B cell (primary cell): ENCODE data around the gene TEX11. TPM values are rescaled to one million over a fixed set of nuclear protein-coding genes. Genes with fewer than 3 reads are reported as not detected.
"Not testable (repeated sequence)": the region's sequence is repeated elsewhere in the genome, so short reads cannot be mapped to it uniquely, and the experiment has no call there.

ENCODE experiments used
- ATAC-seq: fragments of 200-7000 bp; cut with Tn5 transposase; one replicate; pipeline ENCODE4 v1.10.0; 2021; ENCODE audit warnings: low read depth, mild to moderate bottlenecking, moderate number of reproducible peaks, moderate library complexity
- CTCF ChIA-PET: fragments of 350-600 bp; sonication (Branson Sonifier 250); formaldehyde crosslinking; loops from one replicate; lab custom pipeline; 2021; ENCODE audit warnings: antibody characterized with exemption, inconsistent platforms; lab: Charles Lee
- POLR2A ChIA-PET: fragments of 350-600 bp; sonication (Branson Sonifier 250); formaldehyde crosslinking; loops from one replicate; lab custom pipeline; 2021; ENCODE audit warnings: antibody characterized with exemption; lab: Charles Lee
- DNase-seq: peaks from one replicate; pipeline ENCODE4 v3.0.0; 2013
- H2AFZ ChIP-seq: 2 replicates; pipeline ENCODE4 v1.6.1; 2012; ENCODE audit warnings: mild to moderate bottlenecking, low read depth, low read length; ENCODE audit not compliant: insufficient read depth, poor library complexity, severe bottlenecking
- H3K27ac ChIP-seq, 2 donors: 1 replicate in 1 of 2; 2 replicates in 1 of 2; pipeline ENCODE4 v1.5.1; 2012 to 2013; ENCODE audit warnings: low read length in 2 of 2, mild to moderate bottlenecking in 2 of 2, moderate library complexity in 1 of 2
- H3K27me3 ChIP-seq, 4 experiments: fragments of 200-600 bp in 1 of 4; sonication (generic) in 1 of 4; replicated peaks in 1 of 4; 1 replicate in 2 of 4; 2 replicates in 2 of 4; pipeline versions ENCODE4 v1.6.1 to v1.7.0; 2013 to 2016; ENCODE audit warnings: low read length in 3 of 4, mild to moderate bottlenecking in 2 of 4, mixed read lengths in 1 of 4, moderate library complexity in 1 of 4; ENCODE audit not compliant: insufficient read depth in 4 of 4, control insufficient read depth in 3 of 4; ENCODE audit errors: control extremely low read depth in 1 of 4
- H3K36me3 ChIP-seq, 2 experiments: replicated peaks in 1 of 2; 1 replicate in 1 of 2; 2 replicates in 1 of 2; pipeline versions ENCODE4 v1.6.1 to v1.7.1; 2013; ENCODE audit warnings: low read length in 1 of 2; ENCODE audit not compliant: insufficient read depth in 2 of 2, control insufficient read depth in 1 of 2; ENCODE audit errors: control extremely low read depth in 1 of 2, extremely low read depth in 1 of 2
- H3K4me1 ChIP-seq, 2 donors: fragments of 200-600 bp in 1 of 2; sonication (generic) in 1 of 2; 1 replicate in 1 of 2; 2 replicates in 1 of 2; pipeline versions ENCODE4 v1.5.1 to v1.6.1; 2013 to 2017; ENCODE audit warnings: low read length in 2 of 2; ENCODE audit not compliant: control insufficient read depth in 2 of 2, insufficient read depth in 2 of 2
- H3K4me2 ChIP-seq: replicated peaks from 2 replicates; pipeline ENCODE3; 2012; ENCODE audit warnings: mild to moderate bottlenecking, low read depth, low read length; ENCODE audit not compliant: poor library complexity, severe bottlenecking
- H3K4me3 ChIP-seq, 5 experiments: fragments of 200-600 bp in 1 of 5; sonication (generic) in 1 of 5; 1 replicate in 3 of 5; 2 replicates in 2 of 5; pipeline versions ENCODE4 v1.5.1 to v1.7.0; 2011 to 2016; ENCODE audit warnings: low read length in 4 of 5, mild to moderate bottlenecking in 4 of 5, low read depth in 2 of 5, control low read depth in 1 of 5, moderate library complexity in 1 of 5; ENCODE audit not compliant: insufficient read depth in 1 of 5; ENCODE audit errors: control extremely low read depth in 1 of 5, extremely low read depth in 1 of 5
- H3K79me2 ChIP-seq: fragments of 200-600 bp; sonication (generic); one replicate; pipeline ENCODE4 v1.6.0; 2016; ENCODE audit warnings: low read length; ENCODE audit not compliant: control insufficient read depth, insufficient read depth
- H3K9ac ChIP-seq: fragments of 200-600 bp; sonication (generic); 2 replicates; pipeline ENCODE4 v1.6.1; 2017; ENCODE audit warnings: mild to moderate bottlenecking, low read length, moderate library complexity
- H3K9me3 ChIP-seq, 3 donors: one replicate each; pipeline versions ENCODE4 v1.6.1 to v1.7.1; 2013; ENCODE audit warnings: low read length in 2 of 3; ENCODE audit not compliant: control insufficient read depth in 2 of 3, insufficient read depth in 1 of 3; ENCODE audit errors: control extremely low read depth in 1 of 3
- H4K20me1 ChIP-seq: 2 replicates; pipeline ENCODE4 v1.6.0; 2012; ENCODE audit warnings: mild to moderate bottlenecking, low read length; ENCODE audit not compliant: insufficient read depth, control insufficient read depth, poor library complexity, severe bottlenecking
- H3K27ac Mint-ChIP-seq: one replicate; pipeline ENCODE4 v1.8.0; 2021; ENCODE audit warnings: mixed read lengths
- H3K27me3 Mint-ChIP-seq: one replicate; pipeline ENCODE4 v1.8.0; 2021; ENCODE audit warnings: mixed read lengths
- H3K4me1 Mint-ChIP-seq: one replicate; pipeline ENCODE4 v1.8.0; 2021; ENCODE audit warnings: mixed read lengths
- H3K4me3 Mint-ChIP-seq: one replicate; pipeline ENCODE4 v1.8.0; 2021; ENCODE audit warnings: mixed read lengths
- H3K9me3 Mint-ChIP-seq: one replicate; pipeline ENCODE4 v1.8.0; 2022; ENCODE audit warnings: mixed read lengths; ENCODE audit not compliant: insufficient read depth
- CTCF ChIP-seq: fragments of 200-600 bp; IDR thresholded peaks from one replicate; pipeline ENCODE4 v1.8.0; 2022; ENCODE audit warnings: antibody characterized with exemption, mild to moderate bottlenecking
- EZH2 ChIP-seq: IDR thresholded peaks from 2 replicates; pipeline ENCODE4 v1.6.1; 2012; ENCODE audit warnings: borderline replicate concordance, low read depth, mild to moderate bottlenecking, moderate library complexity, low read length; ENCODE audit not compliant: insufficient read depth, poor library complexity, severe bottlenecking
- WGBS: methylation state at CpG from one replicate; pipeline ENCODE4 v1.1.5; 2013; ENCODE audit warnings: missing lambda C conversion rate; ENCODE audit not compliant: insufficient coverage; 5-methylcytosine and 5-hydroxymethylcytosine counted together
- intact Hi-C: fragments of 100-400 bp; cut with micrococcal nuclease; formaldehyde crosslinking; loops from one replicate; pipeline ENCODE4 v1.10.0; 2022
- polyA plus RNA-seq: library from polyadenylated mRNA; depleted of rRNA; stranded (reverse); fragments of >200 nt; gene quantifications from 2 replicates; pipeline ENCODE4 v1.2.3, GENCODE V29; 2012
- total RNA-seq, 2 donors: library from RNA; stranded (reverse); fragments of 120-200 nt in 1 of 2; gene quantifications; 1 replicate in 1 of 2; 2 replicates in 1 of 2; pipeline versions ENCODE4 v1.2.3 to v1.2.4, GENCODE V29; 2013 to 2022

The TEX11 gene
- total and polyA plus RNA-seq, 2 donors (not counting 1 experiment from before 2014, with no cell fraction given): not detected

- no peaks in the 10 kb centered on the region for H4K20me1 ChIP-seq
- ATAC-seq: no peak
- no peak overlapping the region for H3K4me3 ChIP-seq
- CTCF ChIA-PET: no interaction called here
- no peak overlapping the region for H3K4me3 Mint-ChIP-seq
- no peaks in the 10 kb centered on the region for H3K27me3 ChIP-seq
- H3K4me2 ChIP-seq: no peak overlapping the region
- H3K9me3 Mint-ChIP-seq: no peaks in the 10 kb centered on the region
- no peak overlapping the region for H3K9ac ChIP-seq
- no peak for DNase-seq
- intact Hi-C loops: no loop called here
- no CpG with 5 or more reads among the region's 1 CpG for WGBS
- no peaks in the 10 kb centered on the region for H3K4me1 Mint-ChIP-seq
- no peaks in the 10 kb centered on the region for H3K27me3 Mint-ChIP-seq
- POLR2A ChIA-PET: no interaction called here
- no peaks in the 10 kb centered on the region for H3K36me3 ChIP-seq
- no peaks in the 10 kb centered on the region for H3K4me1 ChIP-seq
- TF ChIP-seq CTCF: no peak
- no peak for TF ChIP-seq EZH2
- no peak overlapping the region for H2AFZ ChIP-seq
- H3K9me3 ChIP-seq: no peaks in the 10 kb centered on the region
- no peak overlapping the region for H3K27ac Mint-ChIP-seq
- no peaks in the 10 kb centered on the region for H3K79me2 ChIP-seq
- no peak overlapping the region for H3K27ac ChIP-seq
Observed at GRCh38 chrX:70605352-70605751, 303.2 kb downstream of the TEX11 start.

DNA sequence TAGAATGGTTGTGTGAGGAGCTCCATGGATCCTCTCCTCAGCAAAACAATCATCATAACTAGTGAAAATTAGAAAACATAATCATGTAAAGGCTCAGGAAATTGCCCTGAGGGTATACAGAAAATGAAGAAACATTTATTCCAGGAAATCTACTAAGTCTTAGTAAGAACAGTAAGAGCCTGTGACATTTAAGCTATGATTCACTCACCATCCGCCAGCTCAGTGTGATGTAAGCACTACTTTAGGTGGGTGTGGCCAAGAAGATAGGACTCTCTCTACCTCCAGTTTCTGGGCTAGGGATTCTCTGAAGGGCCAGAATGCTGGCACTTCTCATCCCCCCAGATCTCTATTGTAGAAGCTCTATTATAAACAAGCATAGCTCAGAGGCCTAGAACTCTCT is 316.4 kb downstream of the TEX11 start:
- intact Hi-C loops: no loop called here
- Mint-ChIP-seq H3K4me1 (no peaks in the 10 kb centered on the region), H3K4me3 (no peak overlapping the region), H3K27me3 (peaks cover 7% of the 10 kb centered on the region), H3K9me3 (peaks cover 4% of the 10 kb centered on the region), H3K27ac (no peak overlapping the region)
- CTCF ChIA-PET: no interaction called here
- H2AFZ ChIP-seq: no peak overlapping the region
- H3K9me3 ChIP-seq: no peaks in the 10 kb centered on the region
- H3K4me3 ChIP-seq: no peak overlapping the region
- DNase-seq (no peak), ATAC-seq (no peak)
- no peaks in the 10 kb centered on the region for H3K36me3 ChIP-seq
- POLR2A ChIA-PET: no interaction called here
- H3K79me2 ChIP-seq: no peaks in the 10 kb centered on the region
- no peak overlapping the region for H3K4me2 ChIP-seq
- TF ChIP-seq CTCF: no peak
- TF ChIP-seq EZH2: no peak
- H3K9ac ChIP-seq: no peak overlapping the region
- no peaks in the 10 kb centered on the region for H4K20me1 ChIP-seq
- no CpG with 5 or more reads among the region's 1 CpG for WGBS
- no peaks in the 10 kb centered on the region for H3K27me3 ChIP-seq
- H3K27ac ChIP-seq: no peak overlapping the region
- H3K4me1 ChIP-seq: no peaks in the 10 kb centered on the region

DNA sequence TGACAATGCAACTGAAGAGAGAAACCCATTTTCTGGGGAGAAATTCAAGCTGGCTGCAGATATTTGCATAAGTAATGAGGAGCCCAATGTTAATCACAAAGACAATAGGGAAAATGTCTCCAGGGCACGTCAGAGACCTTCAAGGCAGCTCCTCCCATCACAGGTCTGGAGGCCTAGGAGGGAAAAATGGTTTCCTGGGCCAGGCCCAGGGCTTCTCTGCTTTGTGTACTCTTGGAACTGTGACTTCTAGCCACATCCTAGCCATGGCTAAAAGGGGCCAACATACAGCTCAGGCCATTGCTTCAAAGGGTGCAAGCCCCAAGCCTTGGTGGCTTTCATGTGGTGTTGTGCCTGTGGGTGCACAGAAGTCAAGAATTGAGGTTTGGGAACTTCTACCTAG is 321.4 kb downstream of the TEX11 start:
- H3K4me2 ChIP-seq, H3K36me3 ChIP-seq, H3K27me3 Mint-ChIP-seq, POLR2A ChIA-PET, H3K27ac Mint-ChIP-seq, H3K9me3 ChIP-seq, DNase-seq, H3K4me3 Mint-ChIP-seq, H3K9ac ChIP-seq, intact Hi-C loops, H2AFZ ChIP-seq, H3K27me3 ChIP-seq, H3K9me3 Mint-ChIP-seq, CTCF ChIA-PET, H3K4me3 ChIP-seq, H3K4me1 ChIP-seq, ATAC-seq, H3K79me2 ChIP-seq, H4K20me1 ChIP-seq, H3K27ac ChIP-seq, H3K4me1 Mint-ChIP-seq: not testable (repeated sequence)
- no CpG with 5 or more reads among the region's 1 CpG for WGBS
